Type B pancreatic cell (in vitro differentiated cells): Measurements from ENCODE around the gene BTRC. TPM values are rescaled to one million over a fixed set of nuclear protein-coding genes. Genes with fewer than 3 reads are reported as not detected.
A peak's percentile ranks its signal among the peaks of the same experiment; 100 is the strongest.

Source experiments
- DNase-seq: peaks from one replicate; pipeline ENCODE4 v3.0.0; 2021; ENCODE audit warnings: mixed read lengths; ENCODE audit not compliant: unreplicated experiment; ENCODE audit errors: extremely low spot score
- H3K27ac Mint-ChIP-seq: 2 replicates; pipeline ENCODE4 v1.8.0; 2021; ENCODE audit warnings: mild to moderate bottlenecking, mixed read lengths
- H3K27me3 Mint-ChIP-seq: 2 replicates; pipeline ENCODE4 v1.8.0; 2021; ENCODE audit warnings: mixed read lengths
- H3K36me3 Mint-ChIP-seq: 2 replicates; pipeline ENCODE4 v1.8.0; 2021; ENCODE audit warnings: mixed read lengths
- H3K4me1 Mint-ChIP-seq: one replicate; pipeline ENCODE4 v1.8.0; 2021; ENCODE audit warnings: mixed read lengths; ENCODE audit not compliant: unreplicated experiment
- H3K4me3 Mint-ChIP-seq: 2 replicates; pipeline ENCODE4 v1.8.0; 2021; ENCODE audit warnings: mild to moderate bottlenecking, mixed read lengths
- H3K9me3 Mint-ChIP-seq: 2 replicates; pipeline ENCODE4 v1.8.0; 2021; ENCODE audit warnings: mixed read lengths
- CTCF ChIP-seq: fragments of 200-600 bp; sonication (generic); conservative IDR thresholded peaks from 2 replicates; pipeline ENCODE4 v1.5.0; 2021; ENCODE audit warnings: antibody characterized with exemption, mild to moderate bottlenecking
- total RNA-seq: library from RNA; stranded (reverse); gene quantifications from 2 replicates; pipeline ENCODE4 v1.2.1, GENCODE V29; 2021; ENCODE audit warnings: low replicate concordance

The BTRC gene
- total RNA-seq, 1 donor from 2014 or later = 35.2 TPM

- peak; percentile 37 for DNase-seq
- H3K4me3 Mint-ChIP-seq = no peak overlapping the region
- H3K27me3 Mint-ChIP-seq = peaks cover 10% of the 10 kb centered on the region
Observed at GRCh38 chr10:101558204-101558603, 204.2 kb downstream of the BTRC start.

GRCh38 chr10:101558671-101559595, 205.0 kb downstream of the BTRC start:
- Mint-ChIP-seq H3K4me1 (peaks cover 30% of the 10 kb centered on the region), H3K9me3 (no peaks in the 10 kb centered on the region), H3K27me3 (peaks cover 18% of the 10 kb centered on the region)

More at GRCh38 chr10:101558204-101558603, 204.2 kb downstream of the BTRC start:
- H3K4me1 Mint-ChIP-seq = peaks cover 25% of the 10 kb centered on the region
- no peaks in the 10 kb centered on the region for H3K9me3 Mint-ChIP-seq
- H3K27ac Mint-ChIP-seq = peak overlapping the region; percentile 21
- H3K36me3 Mint-ChIP-seq = peaks cover 16% of the 10 kb centered on the region
- no peak for TF ChIP-seq CTCF

DNA sequence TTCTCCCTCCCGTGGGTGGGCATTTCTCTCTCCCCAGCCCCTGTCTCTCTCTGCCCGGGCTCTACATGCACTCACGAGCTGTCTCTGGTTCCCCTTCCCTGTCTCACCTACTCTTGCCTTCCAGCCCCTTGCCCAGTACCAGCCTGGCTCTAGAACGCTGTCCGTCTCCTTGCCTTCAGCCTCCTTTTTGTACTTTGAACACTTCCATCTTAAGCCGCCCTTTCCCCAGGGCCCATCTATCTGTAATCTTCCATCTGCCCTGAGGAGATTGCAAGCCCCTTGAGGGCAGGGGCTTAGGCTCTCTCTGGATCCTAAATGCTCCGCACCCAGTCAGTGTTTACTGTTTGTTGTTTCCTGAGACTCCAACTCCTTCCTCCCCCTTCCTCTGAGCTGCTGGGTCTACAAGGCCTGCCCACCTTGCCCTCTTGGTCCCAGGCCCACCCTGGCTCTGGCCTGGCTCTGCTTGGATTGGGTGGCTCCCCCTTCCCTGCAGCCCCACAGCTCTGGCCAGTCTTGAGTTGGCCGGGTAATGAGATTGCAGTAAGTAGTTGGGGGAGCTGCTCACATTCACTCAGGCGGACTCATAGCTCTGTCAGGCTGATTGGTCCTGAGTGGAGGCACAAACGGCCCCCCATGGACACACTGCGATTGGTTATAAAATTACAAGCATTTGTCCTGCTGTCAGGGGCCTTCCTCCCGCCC, 205.8 kb downstream of the BTRC start:
- peaks cover 22% of the 10 kb centered on the region for H3K27me3 Mint-ChIP-seq
- H3K27ac Mint-ChIP-seq = no peak overlapping the region
- H3K9me3 Mint-ChIP-seq = no peaks in the 10 kb centered on the region
- DNase-seq = peak; percentile 48
- TF ChIP-seq CTCF = no peak
- H3K36me3 Mint-ChIP-seq = peaks cover 12% of the 10 kb centered on the region
- peaks cover 32% of the 10 kb centered on the region for H3K4me1 Mint-ChIP-seq
- H3K4me3 Mint-ChIP-seq = no peak overlapping the region

More at GRCh38 chr10:101558671-101559595, 205.0 kb downstream of the BTRC start:
- Mint-ChIP-seq H3K4me3 (no peak overlapping the region), H3K36me3 (peaks cover 16% of the 10 kb centered on the region), H3K27ac (no peak overlapping the region)
- peak; percentile 42 for DNase-seq
- TF ChIP-seq CTCF = no peak

DNA sequence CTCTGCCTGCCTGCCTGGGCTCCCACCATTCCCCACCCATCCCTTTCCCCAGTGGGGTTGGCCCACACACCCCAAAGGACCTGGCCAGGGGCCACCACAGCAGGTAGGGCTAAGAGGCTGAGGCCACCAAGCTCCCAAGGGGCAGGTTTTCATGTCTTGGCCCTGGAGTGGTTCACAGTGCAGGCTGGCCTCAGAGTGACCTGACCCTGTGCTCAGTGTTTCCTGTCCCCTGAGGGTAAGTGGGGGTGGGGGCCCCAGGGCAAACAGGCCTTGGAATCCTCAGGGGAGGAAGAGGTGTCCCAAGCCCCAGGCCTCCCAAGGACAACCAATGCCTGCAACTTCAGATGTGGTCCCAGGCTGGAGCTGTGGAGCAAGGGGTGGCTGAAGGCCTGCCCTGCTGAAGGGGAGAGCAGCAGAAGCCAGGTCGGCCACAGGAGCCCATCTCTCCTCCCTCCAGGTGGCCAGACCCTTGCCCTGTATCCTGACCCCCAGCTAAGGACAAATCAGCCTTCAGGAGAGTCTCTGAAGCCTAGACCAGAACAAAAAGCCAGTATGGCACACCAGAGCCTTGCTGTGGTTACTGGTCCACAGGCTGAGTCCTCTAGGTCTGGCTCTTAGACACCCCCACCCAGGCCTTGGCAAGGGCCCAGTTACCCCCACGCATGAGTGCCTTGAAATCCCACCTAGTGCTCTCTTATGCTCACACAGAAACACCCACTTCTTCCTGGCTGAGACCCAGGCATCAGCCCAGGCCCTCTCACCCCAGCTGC, 206.5 kb downstream of the BTRC start:
- Mint-ChIP-seq H3K27ac (no peak overlapping the region), H3K9me3 (no peaks in the 10 kb centered on the region), H3K36me3 (peaks cover 5% of the 10 kb centered on the region), H3K4me1 (peaks cover 32% of the 10 kb centered on the region), H3K27me3 (peaks cover 30% of the 10 kb centered on the region), H3K4me3 (no peak overlapping the region)
- TF ChIP-seq CTCF = no peak
- DNase-seq = peak; percentile 52
